Trophoblast cell (in vitro differentiated cells and primary cell): Measurements from ENCODE around the gene CPEB1.

Experiments
- DNase-seq, 2 donors: peaks; one replicate each; pipeline ENCODE4 v3.0.0-alpha.2; 2016
- H2AFZ ChIP-seq: 2 replicates; pipeline ENCODE4 v1.6.1; 2013; ENCODE audit warnings: low read length, moderate library complexity, mild to moderate bottlenecking; ENCODE audit not compliant: insufficient read depth, poor library complexity
- H2AK5ac ChIP-seq: 2 replicates; pipeline ENCODE4 v1.6.1; 2013; ENCODE audit warnings: mild to moderate bottlenecking, low read length
- H2BK120ac ChIP-seq: 2 replicates; pipeline ENCODE4 v1.6.1; 2013; ENCODE audit warnings: low read length, mild to moderate bottlenecking, moderate library complexity; ENCODE audit not compliant: insufficient read depth, poor library complexity
- H2BK12ac ChIP-seq: 2 replicates; pipeline ENCODE4 v1.6.1; 2013; ENCODE audit warnings: mild to moderate bottlenecking, low read length, moderate library complexity
- H2BK5ac ChIP-seq: 2 replicates; pipeline ENCODE4 v1.6.1; 2013; ENCODE audit warnings: low read length, low read depth, moderate library complexity, mild to moderate bottlenecking; ENCODE audit not compliant: poor library complexity
- H3K14ac ChIP-seq: 2 replicates; pipeline ENCODE4 v1.6.1; 2013; ENCODE audit warnings: mild to moderate bottlenecking, low read length
- H3K18ac ChIP-seq: 2 replicates; pipeline ENCODE4 v1.6.1; 2013; ENCODE audit warnings: mild to moderate bottlenecking, low read length
- H3K23ac ChIP-seq: 2 replicates; pipeline ENCODE4 v1.6.1; 2013; ENCODE audit warnings: low read length
- H3K27ac ChIP-seq: 2 replicates; pipeline ENCODE4 v1.5.1; 2013; ENCODE audit warnings: low read depth, mild to moderate bottlenecking, inconsistent platforms, low read length, moderate library complexity
- H3K27me3 ChIP-seq: 2 replicates; pipeline ENCODE4 v1.6.1; 2013; ENCODE audit warnings: inconsistent platforms, mild to moderate bottlenecking, low read length, moderate library complexity; ENCODE audit not compliant: insufficient read depth
- H3K36me3 ChIP-seq, 2 experiments: 1 replicate in 1 of 2; 2 replicates in 1 of 2; pipeline ENCODE4 v1.6.1; 2013; ENCODE audit warnings: low read length in 2 of 2, mild to moderate bottlenecking in 2 of 2, moderate library complexity in 1 of 2; ENCODE audit not compliant: insufficient read depth in 2 of 2, control insufficient read depth in 1 of 2
- H3K4ac ChIP-seq: 2 replicates; pipeline ENCODE4 v1.6.1; 2013; ENCODE audit warnings: low read depth, mild to moderate bottlenecking, low read length, moderate library complexity
- H3K4me1 ChIP-seq, 2 experiments: 1 replicate in 1 of 2; 2 replicates in 1 of 2; pipeline ENCODE4 v1.6.1; 2013; ENCODE audit warnings: low read length in 2 of 2, mild to moderate bottlenecking in 2 of 2, moderate library complexity in 1 of 2; ENCODE audit not compliant: insufficient read depth in 2 of 2, control insufficient read depth in 1 of 2
- H3K4me2 ChIP-seq: 2 replicates; pipeline ENCODE4 v1.6.1; 2013; ENCODE audit warnings: inconsistent platforms, mild to moderate bottlenecking, low read length, moderate library complexity
- H3K4me3 ChIP-seq: 2 replicates; pipeline ENCODE4 v1.5.1; 2013; ENCODE audit warnings: mild to moderate bottlenecking, low read depth, low read length, inconsistent platforms
- H3K79me1 ChIP-seq: one replicate; pipeline ENCODE4 v1.6.1; 2013; ENCODE audit warnings: low read length
- H3K79me2 ChIP-seq: 2 replicates; pipeline ENCODE4 v1.6.1; 2013; ENCODE audit warnings: low read length, mild to moderate bottlenecking; ENCODE audit not compliant: control insufficient read depth, insufficient read depth, poor library complexity
- H3K9ac ChIP-seq: 2 replicates; pipeline ENCODE4 v1.6.1; 2013; ENCODE audit warnings: mild to moderate bottlenecking, low read length
- H3K9me3 ChIP-seq: 2 replicates; pipeline ENCODE4 v1.6.1; 2013; ENCODE audit warnings: low read depth, mild to moderate bottlenecking, control low read depth, inconsistent platforms, low read length; ENCODE audit not compliant: insufficient read depth
- H4K12ac ChIP-seq: 2 replicates; pipeline ENCODE4 v1.6.1; 2013; ENCODE audit warnings: low read depth, mild to moderate bottlenecking, low read length, moderate library complexity
- H4K8ac ChIP-seq: 2 replicates; pipeline ENCODE4 v1.6.1; 2013; ENCODE audit warnings: low read depth, mild to moderate bottlenecking, low read length, moderate library complexity
- H4K91ac ChIP-seq: one replicate; pipeline ENCODE4 v1.6.1; 2013; ENCODE audit warnings: low read depth, mild to moderate bottlenecking, low read length, moderate library complexity
- WGBS: extraction: QIAGEN DNeasy Blood & Tissue Kit; methylation state at CpG from one replicate; pipeline ENCODE4 v1.1.7; 2013; ENCODE audit warnings: missing lambda C conversion rate; ENCODE audit not compliant: insufficient read length, insufficient coverage; ENCODE audit errors: extremely low coverage; 5-methylcytosine and 5-hydroxymethylcytosine counted together

CPEB1 gene

DNA sequence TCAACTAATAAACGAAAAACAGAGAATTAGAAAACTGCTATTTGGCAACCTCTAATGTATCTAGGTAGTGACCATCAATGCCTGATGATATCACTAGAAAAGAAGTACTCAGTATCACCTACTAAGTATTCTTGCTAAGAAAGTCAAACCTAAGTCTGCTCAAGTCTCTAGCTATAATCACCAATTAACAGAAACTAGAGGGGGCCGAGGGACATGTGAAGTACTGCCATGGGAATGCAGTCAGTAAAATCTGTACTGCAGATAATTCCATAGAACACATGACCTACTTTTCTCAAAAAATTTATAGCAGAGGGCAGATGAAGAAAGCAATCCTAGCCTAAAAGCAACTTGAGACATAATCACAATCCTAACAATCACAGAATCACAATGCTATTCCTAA is 51.4 kb downstream of the CPEB1 start:
- H3K9me3 ChIP-seq: no peaks in the 10 kb centered on the region
- H3K79me2 ChIP-seq: no peaks in the 10 kb centered on the region
- H3K18ac ChIP-seq: no peak overlapping the region
- H3K14ac ChIP-seq: no peak overlapping the region
- H3K79me1 ChIP-seq: no peaks in the 10 kb centered on the region
- no peak overlapping the region for H3K27ac ChIP-seq
- H2AK5ac ChIP-seq: no peak overlapping the region
- no peak overlapping the region for H2AFZ ChIP-seq
- no peaks in the 10 kb centered on the region for H3K27me3 ChIP-seq
- no peak overlapping the region for H2BK12ac ChIP-seq
- no peak overlapping the region for H3K4ac ChIP-seq
- H3K23ac ChIP-seq: no peak overlapping the region
- DNase-seq: no peak
- no peak overlapping the region for H3K4me2 ChIP-seq
- no peak overlapping the region for H3K9ac ChIP-seq
- no peaks in the 10 kb centered on the region for H3K4me1 ChIP-seq
- no peak overlapping the region for H4K12ac ChIP-seq
- no peak overlapping the region for H2BK120ac ChIP-seq
- no peak overlapping the region for H3K4me3 ChIP-seq
- WGBS: no CpG with 5 or more reads among the region's 2 CpGs
- no peak overlapping the region for H2BK5ac ChIP-seq
- H3K36me3 ChIP-seq: no peaks in the 10 kb centered on the region
- H4K91ac ChIP-seq: no peak overlapping the region
- no peak overlapping the region for H4K8ac ChIP-seq

DNA sequence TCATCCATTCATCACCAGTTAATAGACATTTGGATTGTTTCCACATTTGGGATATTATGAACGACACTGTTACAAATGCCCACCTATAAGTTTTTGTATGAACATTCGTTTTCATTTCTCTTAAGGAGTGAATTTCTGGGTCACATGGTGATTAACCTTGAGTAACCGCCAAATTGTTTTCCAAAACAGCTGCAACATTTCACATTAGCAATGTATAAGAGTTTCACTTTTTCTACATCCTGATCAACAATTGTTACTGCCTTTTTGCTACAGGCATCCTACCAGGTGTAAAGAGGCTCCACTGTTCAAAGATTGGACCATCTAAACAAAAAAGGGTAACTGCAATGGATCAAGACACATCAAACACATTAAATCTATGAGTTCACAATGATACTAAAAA is 52.0 kb downstream of the CPEB1 start:
- Histone ChIP-seq H3K27me3 (no peaks in the 10 kb centered on the region), H2BK12ac (no peak overlapping the region)
- no CpG with 5 or more reads among the region's 3 CpGs for WGBS

GRCh38 chr15:82587805-82588204 is 59.4 kb downstream of the CPEB1 start:
- H2BK5ac ChIP-seq: no peak overlapping the region
- no peak overlapping the region for H3K4ac ChIP-seq
- H3K27ac ChIP-seq: no peak overlapping the region
- H3K9ac ChIP-seq: no peak overlapping the region
- H3K79me1 ChIP-seq: no peaks in the 10 kb centered on the region
- no peak overlapping the region for H4K8ac ChIP-seq
- no peaks in the 10 kb centered on the region for H3K79me2 ChIP-seq
- no peaks in the 10 kb centered on the region for H3K36me3 ChIP-seq
- no peak overlapping the region for H4K12ac ChIP-seq
- no CpG with 5 or more reads among the region's 4 CpGs for WGBS
- no peak overlapping the region for H4K91ac ChIP-seq
- H3K9me3 ChIP-seq: no peaks in the 10 kb centered on the region
- H3K14ac ChIP-seq: no peak overlapping the region
- no peaks in the 10 kb centered on the region for H3K27me3 ChIP-seq
- H2BK120ac ChIP-seq: no peak overlapping the region
- no peak for DNase-seq
- H2AFZ ChIP-seq: no peak overlapping the region
- H3K4me1 ChIP-seq: no peaks in the 10 kb centered on the region
- no peak overlapping the region for H2BK12ac ChIP-seq
- H2AK5ac ChIP-seq: no peak overlapping the region
- no peak overlapping the region for H3K4me3 ChIP-seq
- H3K4me2 ChIP-seq: no peak overlapping the region
- H3K23ac ChIP-seq: no peak overlapping the region
- H3K18ac ChIP-seq: no peak overlapping the region

More for the DNA sequence above, 52.0 kb downstream of the CPEB1 start:
- H3K18ac ChIP-seq: no peak overlapping the region
- H2AK5ac ChIP-seq: no peak overlapping the region
- H3K36me3 ChIP-seq: no peaks in the 10 kb centered on the region
- no peaks in the 10 kb centered on the region for H3K9me3 ChIP-seq
- no peak overlapping the region for H3K4ac ChIP-seq
- no peak overlapping the region for H3K9ac ChIP-seq
- no peak overlapping the region for H3K23ac ChIP-seq
- DNase-seq: no peak
- H3K14ac ChIP-seq: no peak overlapping the region
- H3K4me2 ChIP-seq: no peak overlapping the region
- H2BK5ac ChIP-seq: no peak overlapping the region
- H3K27ac ChIP-seq: no peak overlapping the region
- no peak overlapping the region for H2BK120ac ChIP-seq
- H3K4me3 ChIP-seq: no peak overlapping the region
- no peaks in the 10 kb centered on the region for H3K79me1 ChIP-seq
- H4K91ac ChIP-seq: no peak overlapping the region
- no peak overlapping the region for H4K12ac ChIP-seq
- no peak overlapping the region for H2AFZ ChIP-seq
- no peak overlapping the region for H4K8ac ChIP-seq
- no peaks in the 10 kb centered on the region for H3K79me2 ChIP-seq
- H3K4me1 ChIP-seq: no peaks in the 10 kb centered on the region

DNA sequence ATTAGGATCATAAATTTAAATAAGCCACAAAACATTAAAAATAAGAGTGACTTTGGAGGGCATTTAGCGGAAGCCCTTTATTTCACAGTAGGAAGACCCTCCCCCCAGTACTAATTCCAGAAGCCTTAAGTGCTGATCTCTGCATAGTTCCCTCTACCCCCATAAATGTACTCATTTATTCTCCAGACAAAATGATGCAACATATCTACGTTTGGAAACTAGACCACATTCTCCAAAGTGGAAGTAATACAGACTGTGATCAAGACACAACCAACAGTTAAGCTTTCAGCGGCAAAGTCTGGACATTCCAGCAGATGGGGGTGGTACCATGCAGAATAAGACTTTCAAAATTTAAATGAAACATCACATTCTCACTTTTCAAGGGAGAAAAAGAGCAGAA is 62.1 kb downstream of the CPEB1 start:
- H4K12ac ChIP-seq: no peak overlapping the region
- no peak overlapping the region for H2BK120ac ChIP-seq
- no peak overlapping the region for H2AFZ ChIP-seq
- DNase-seq: no peak
- H3K18ac ChIP-seq: no peak overlapping the region
- no peaks in the 10 kb centered on the region for H3K27me3 ChIP-seq
- no peak overlapping the region for H3K4ac ChIP-seq
- H3K14ac ChIP-seq: no peak overlapping the region
- H3K4me2 ChIP-seq: no peak overlapping the region
- H4K8ac ChIP-seq: no peak overlapping the region
- no peak overlapping the region for H3K23ac ChIP-seq
- H3K79me2 ChIP-seq: no peaks in the 10 kb centered on the region
- no peaks in the 10 kb centered on the region for H3K4me1 ChIP-seq
- H3K36me3 ChIP-seq: no peaks in the 10 kb centered on the region
- no CpG with 5 or more reads among the region's 3 CpGs for WGBS
- no peak overlapping the region for H3K4me3 ChIP-seq
- no peak overlapping the region for H2AK5ac ChIP-seq
- H3K79me1 ChIP-seq: no peaks in the 10 kb centered on the region
- no peaks in the 10 kb centered on the region for H3K9me3 ChIP-seq
- H3K9ac ChIP-seq: no peak overlapping the region
- H2BK12ac ChIP-seq: no peak overlapping the region
- H2BK5ac ChIP-seq: no peak overlapping the region
- H3K27ac ChIP-seq: no peak overlapping the region
- H4K91ac ChIP-seq: no peak overlapping the region
